HepG2 (cell line): ENCODE results near the gene CLEC16A. TPM values are rescaled to one million over a fixed set of nuclear protein-coding genes. Genes with fewer than 3 reads are reported as not detected.

Source experiments
- ATAC-seq: fragments of 200-7000 bp; cut with Tn5 transposase; 3 replicates; pipeline ENCODE4 v1.9.1; 2020; ENCODE audit warnings: mild to moderate bottlenecking, moderate library complexity
- BruUV-seq: library from RNA; stranded (reverse); fragments of 400-500 nt; replicated peaks from 2 replicates; lab custom pipeline; 2021; lab: Mats Ljungman, UMichigan
- CTCF ChIA-PET: fragments of 300-600 bp; formaldehyde crosslinking; extraction: SDS; loops from one replicate; lab custom pipeline; 2021; ENCODE audit warnings: low total read pairs, inconsistent platforms, low intra/inter-chr PET ratio; lab: Yijun Ruan, JAX
- POLR2A ChIA-PET: fragments of 350-600 bp; sonication (Branson Sonifier 250); formaldehyde crosslinking; loops from one replicate; lab custom pipeline; 2020; ENCODE audit warnings: antibody characterized with exemption, inconsistent platforms; lab: Yijun Ruan, JAX
- DNase-seq: peaks from one replicate; pipeline ENCODE4 v3.0.0-alpha.2; 2015; ENCODE audit warnings: low spot score
- FAIRE-seq: peaks from 3 replicates; lab custom pipeline; 2011; peaks lifted over from hg19 to GRCh38; lab: Jason Lieb, UNC
- H2AFZ ChIP-seq: one replicate; pipeline ENCODE4 v1.6.1; 2011; ENCODE audit warnings: low read length, inconsistent platforms
- H3K27ac ChIP-seq: fragments of 300-600 bp; 3 replicates; pipeline ENCODE4 v1.8.0; 2011; ENCODE audit warnings: mixed run types, mild to moderate bottlenecking, mixed read lengths, low read length, inconsistent platforms; ENCODE audit not compliant: insufficient read depth; ENCODE audit errors: extremely low read length
- H3K27me3 ChIP-seq, 2 experiments: fragments of 200-600 bp in 1 of 2; 2 replicates in 1 of 2; 3 replicates in 1 of 2; pipeline versions ENCODE4 v1.6.0 to v1.8.0; 2011; ENCODE audit warnings: low read length in 2 of 2, mild to moderate bottlenecking in 2 of 2, moderate library complexity in 2 of 2, inconsistent platforms in 1 of 2; ENCODE audit not compliant: insufficient read depth in 2 of 2, control insufficient read depth in 1 of 2
- H3K36me3 ChIP-seq, 2 experiments: fragments of 200-600 bp in 1 of 2; replicated peaks in 1 of 2; 2 replicates in 1 of 2; 3 replicates in 1 of 2; pipeline versions ENCODE4 v1.5.1 to v1.8.0; 2011; ENCODE audit warnings: low read length in 2 of 2, inconsistent platforms in 1 of 2; ENCODE audit not compliant: insufficient read depth in 2 of 2, control insufficient read depth in 1 of 2
- H3K4me1 ChIP-seq: 2 replicates; pipeline ENCODE4 v1.5.1; 2012; ENCODE audit warnings: low read length, inconsistent platforms; ENCODE audit not compliant: insufficient read depth
- H3K4me2 ChIP-seq: 2 replicates; pipeline ENCODE4 v1.6.0; 2011; ENCODE audit warnings: low read depth, low read length, inconsistent platforms
- H3K4me3 ChIP-seq, 3 experiments: fragments of 200-600 bp in 1 of 3; sonication (generic), shearing (Covaris generic) in 1 of 3; replicated peaks in 1 of 3; 2 replicates each; pipeline ENCODE4 v1.5.1; 2011 to 2016; ENCODE audit warnings: low read length in 3 of 3, inconsistent platforms in 2 of 3, low read depth in 2 of 3, mild to moderate bottlenecking in 2 of 3, control low read depth in 1 of 3, mixed read lengths in 1 of 3; ENCODE audit not compliant: insufficient read depth in 1 of 3
- H3K79me2 ChIP-seq: one replicate; pipeline ENCODE4 v1.6.1; 2011; ENCODE audit warnings: low read length, inconsistent platforms; ENCODE audit not compliant: insufficient read depth
- H3K9ac ChIP-seq: 2 replicates; pipeline ENCODE4 v1.6.0; 2011; ENCODE audit warnings: mild to moderate bottlenecking, low read depth, low read length, inconsistent platforms; ENCODE audit not compliant: insufficient read depth
- H3K9me3 ChIP-seq: 2 replicates; pipeline ENCODE4 v1.5.1; 2012; ENCODE audit warnings: mild to moderate bottlenecking, low read length
- H4K20me1 ChIP-seq: 2 replicates; pipeline ENCODE4 v1.6.0; 2011; ENCODE audit warnings: inconsistent platforms, mild to moderate bottlenecking, low read length, moderate library complexity; ENCODE audit not compliant: insufficient read depth
- ETV5 ChIP-seq: IDR thresholded peaks from 2 replicates; pipeline ENCODE4 v1.6.1; 2018; ENCODE audit warnings: missing biosample characterization, missing genetic modification reagents, inconsistent platforms, borderline replicate concordance
- GPBP1L1 ChIP-seq: sonication (generic); formaldehyde crosslinking; IDR thresholded peaks from 2 replicates; pipeline ENCODE4 v1.5.0; 2020; ENCODE audit warnings: mild to moderate bottlenecking, missing genetic modification reagents
- GPN1 ChIP-seq: sonication (generic); formaldehyde crosslinking; IDR thresholded peaks from 2 replicates; pipeline ENCODE4 v1.5.1; 2020; ENCODE audit warnings: missing genetic modification reagents, borderline replicate concordance
- HMG20B ChIP-seq: conservative IDR thresholded peaks from 2 replicates; pipeline ENCODE4 v1.6.1; 2016; ENCODE audit warnings: missing genetic modification reagents, missing compliant biosample characterization
- HMGXB3 ChIP-seq: sonication (generic); formaldehyde crosslinking; IDR thresholded peaks from 2 replicates; pipeline ENCODE4 v1.4.0; 2020; ENCODE audit warnings: missing genetic modification reagents, borderline replicate concordance
- HNRNPH1 ChIP-seq: fragments of 200-400 bp; formaldehyde crosslinking; optimal IDR thresholded peaks from 2 replicates; pipeline ENCODE3; 2017; ENCODE audit warnings: mild to moderate bottlenecking, low read depth, low read length
- MTF1 ChIP-seq: sonication (generic); formaldehyde crosslinking; IDR thresholded peaks from 2 replicates; pipeline ENCODE4 v1.5.0; 2020; ENCODE audit warnings: missing genetic modification reagents
- NCOA2 ChIP-seq: sonication (generic); formaldehyde crosslinking; IDR thresholded peaks from 2 replicates; pipeline ENCODE4 v1.8.0; 2022; ENCODE audit warnings: inconsistent platforms
- POLR2A ChIP-seq, 2 experiments: IDR thresholded peaks; 2 replicates each; pipeline ENCODE4 v1.6.1; 2011; ENCODE audit warnings: low read depth in 2 of 2, low read length in 2 of 2, mild to moderate bottlenecking in 1 of 2, moderate library complexity in 1 of 2; ENCODE audit not compliant: insufficient read depth in 1 of 2
- RNF219 ChIP-seq: sonication (generic); formaldehyde crosslinking; IDR thresholded peaks from 2 replicates; pipeline ENCODE4 v1.5.0; 2020; ENCODE audit warnings: mild to moderate bottlenecking, missing genetic modification reagents
- YY1 ChIP-seq: IDR thresholded peaks from 2 replicates; pipeline ENCODE4 v1.6.1; 2011; ENCODE audit warnings: low read length, low read depth, moderate library complexity, mild to moderate bottlenecking; ENCODE audit not compliant: insufficient read depth, insufficient replicate concordance
- ZNF251 ChIP-seq: sonication (generic); formaldehyde crosslinking; IDR thresholded peaks from 2 replicates; pipeline ENCODE4 v1.9.0; 2021; ENCODE audit warnings: mild to moderate bottlenecking, missing genetic modification reagents
- ZNF263 ChIP-seq: sonication (generic); formaldehyde crosslinking; IDR thresholded peaks from 2 replicates; pipeline ENCODE4 v1.4.0; 2020; ENCODE audit warnings: missing genetic modification reagents
- ZNF720 ChIP-seq: sonication (generic); formaldehyde crosslinking; IDR thresholded peaks from 2 replicates; pipeline ENCODE4 v1.4.0; 2020; ENCODE audit warnings: missing genetic modification reagents
- ZNF883 ChIP-seq: sonication (generic); formaldehyde crosslinking; IDR thresholded peaks from 2 replicates; pipeline ENCODE4 v1.5.1; 2020; ENCODE audit warnings: mild to moderate bottlenecking, missing genetic modification reagents; ENCODE audit errors: not compliant biosample characterization
- WGBS: methylation state at CpG from one replicate; pipeline ENCODE4 v1.1.6; 2017; ENCODE audit warnings: low lambda C conversion rate; 5-methylcytosine and 5-hydroxymethylcytosine counted together
- in situ Hi-C: cut with HindIII; loops from 2 replicates; pipeline ENCODE4 v1.10.0; 2017; ENCODE audit warnings: low pct_unique_long_range_greater_than_20kb; ENCODE audit not compliant: extremely low pct_ligation_motif_present
- intact Hi-C: fragments of 100-400 bp; cut with micrococcal nuclease; formaldehyde crosslinking; loops from one replicate; pipeline ENCODE4 v1.10.0; 2022; ENCODE audit not compliant: unreplicated experiment
- polyA plus RNA-seq, 8 experiments: library from polyadenylated mRNA; depleted of rRNA in 3 of 8; stranded (reverse) in 7 of 8; unstranded in 1 of 8; fragments of >200 nt; fragmentation: Illumina TruSeq in 4 of 8; extraction: Trizol in 4 of 8; gene quantifications; 2 replicates each; pipeline versions ENCODE4 v1.2.1 to v1.2.3, GENCODE V29; 2011 to 2016; ENCODE audit warnings: low read depth in 4 of 8, missing spikeins in 1 of 8, mixed read lengths in 1 of 8; ENCODE audit not compliant: insufficient read depth in 1 of 8
- total RNA-seq, 5 experiments: library from RNA; depleted of rRNA; stranded (reverse); fragments of >200 nt; fragmentation: Illumina TruSeq; extraction: Trizol; gene quantifications; 2 replicates each; pipeline ENCODE4 v1.2.3, GENCODE V29; 2016; ENCODE audit warnings: low read depth in 1 of 5

Gene CLEC16A
- total and polyA plus RNA-seq, 2 of the 13 experiments (the other 11 are each of a cell fraction or from before 2014, with no cell fraction given) = 8.5 to 10.3 TPM

- TF ChIP-seq HMGXB3 (CRISPR knock-in tag) (no peak), ZNF720 (CRISPR knock-in tag) (no peak), MTF1 (CRISPR knock-in tag) (no peak)
Measured at GRCh38 chr16:11036868-11037410, 92.6 kb downstream of the CLEC16A start (continued).

GRCh38 chr16:11038305-11038704 is 93.9 kb downstream of the CLEC16A start:
- DNase-seq = no peak
- H3K4me1 ChIP-seq = no peaks in the 10 kb centered on the region
- no peak for FAIRE-seq
- no peaks in the 10 kb centered on the region for H4K20me1 ChIP-seq
- no peak overlapping the region for H3K4me2 ChIP-seq
- 94% methylated on average over 4 of the region's 4 CpGs for WGBS
- POLR2A ChIA-PET = no interaction called here
- no peak overlapping the region for H2AFZ ChIP-seq
- H3K36me3 ChIP-seq = peaks cover 13 to 33% of the 10 kb centered on the region in 2 experiments; a peak in 4 of 5 replicates
- no peaks in the 10 kb centered on the region for H3K9me3 ChIP-seq
- H3K9ac ChIP-seq = no peak overlapping the region
- no TSS peak for BruUV-seq
- no peak overlapping the region for H3K27ac ChIP-seq
- no peaks in the 10 kb centered on the region for H3K79me2 ChIP-seq
- CTCF ChIA-PET = no interaction called here
- intact Hi-C loops = no loop called here
- in situ Hi-C loops = no loop called here
- no peaks in the 10 kb centered on the region for H3K27me3 ChIP-seq
- no peak for ATAC-seq
- no peak overlapping the region for H3K4me3 ChIP-seq
- TF ChIP-seq RNF219 (CRISPR knock-in tag) (no peak), YY1 (no peak), NCOA2 (CRISPR knock-in tag) (no peak), ETV5 (CRISPR knock-in tag) (no peak), GPBP1L1 (no peak), POLR2A (IDR thresholded peaks at IDR 0.05; ENCODE audit: insufficient read depth in 1 of 2, low read depth in 2 of 2, low read length in 2 of 2) (no peak), GPN1 (CRISPR knock-in tag) (no peak), ZNF883 (CRISPR knock-in tag) (no peak), HMG20B (CRISPR knock-in tag) (no peak), ZNF263 (CRISPR knock-in tag) (no peak), HNRNPH1 (no peak), ZNF251 (CRISPR knock-in tag) (no peak)
